Measurements from ENCODE around the gene PCDHGC3.

DNA sequence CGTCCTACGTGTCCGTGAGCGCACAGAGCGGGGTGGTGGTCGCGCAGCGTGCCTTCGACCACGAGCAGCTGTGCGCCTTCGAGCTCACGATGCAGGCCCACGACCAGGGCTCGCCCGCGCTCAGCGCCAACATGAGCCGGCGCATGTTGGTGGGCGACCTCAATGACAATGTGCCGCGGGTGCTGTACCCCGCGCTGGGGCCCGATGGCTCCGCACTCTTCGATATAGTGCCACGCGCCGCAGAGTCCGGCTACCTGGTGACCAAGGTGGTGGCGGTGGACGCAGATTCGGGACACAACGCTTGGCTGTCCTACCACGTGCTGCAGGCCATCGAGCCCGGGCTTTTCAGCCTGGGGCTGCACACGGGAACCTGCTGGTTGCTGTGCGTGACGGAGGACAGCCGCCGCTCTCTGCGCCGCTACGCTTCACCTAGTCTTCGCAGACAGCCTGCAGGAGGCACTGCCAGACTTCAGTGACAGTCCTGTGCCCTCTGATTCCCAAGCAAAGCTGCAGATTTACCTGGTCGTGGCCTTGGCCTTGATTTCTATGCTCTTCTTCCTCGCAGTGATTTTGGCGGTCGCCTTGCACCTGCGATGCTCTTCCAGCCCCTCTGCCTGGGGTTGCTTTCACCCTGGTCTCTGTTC lies 47.9 kb upstream of the PCDHGC3 start:
- TF ChIP-seq, protein P1, sequence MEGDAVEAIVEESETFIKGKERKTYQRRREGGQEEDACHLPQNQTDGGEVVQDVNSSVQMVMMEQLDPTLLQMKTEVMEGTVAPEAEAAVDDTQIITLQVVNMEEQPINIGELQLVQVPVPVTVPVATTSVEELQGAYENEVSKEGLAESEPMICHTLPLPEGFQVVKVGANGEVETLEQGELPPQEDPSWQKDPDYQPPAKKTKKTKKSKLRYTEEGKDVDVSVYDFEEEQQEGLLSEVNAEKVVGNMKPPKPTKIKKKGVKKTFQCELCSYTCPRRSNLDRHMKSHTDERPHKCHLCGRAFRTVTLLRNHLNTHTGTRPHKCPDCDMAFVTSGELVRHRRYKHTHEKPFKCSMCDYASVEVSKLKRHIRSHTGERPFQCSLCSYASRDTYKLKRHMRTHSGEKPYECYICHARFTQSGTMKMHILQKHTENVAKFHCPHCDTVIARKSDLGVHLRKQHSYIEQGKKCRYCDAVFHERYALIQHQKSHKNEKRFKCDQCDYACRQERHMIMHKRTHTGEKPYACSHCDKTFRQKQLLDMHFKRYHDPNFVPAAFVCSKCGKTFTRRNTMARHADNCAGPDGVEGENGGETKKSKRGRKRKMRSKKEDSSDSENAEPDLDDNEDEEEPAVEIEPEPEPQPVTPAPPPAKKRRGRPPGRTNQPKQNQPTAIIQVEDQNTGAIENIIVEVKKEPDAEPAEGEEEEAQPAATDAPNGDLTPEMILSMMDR (IDR thresholded peaks at IDR 0.05) = no peak
- TF ChIP-seq POLR2A (IDR thresholded peaks at IDR 0.05) = no peak

All from adrenal gland (tissue), 5 donors.